Activated T-cell treated with anti-CD3 and anti-CD28 coated beads for 1 hour (primary cell): ENCODE data around the gene DZIP1L.

Experiments used
- DNase-seq: peaks from one replicate; pipeline ENCODE4 v3.0.0-alpha.2; 2020; ENCODE audit warnings: low read depth

DZIP1L gene

GRCh38 chr3:138034918-138035317 is 80.5 kb downstream of the DZIP1L start:
- no peak for DNase-seq

- DNase-seq = no peak
Observed at GRCh38 chr3:138033202-138033691, 82.2 kb downstream of the DZIP1L start.

- DNase-seq = no peak
Observed at GRCh38 chr3:138032567-138032966, 82.8 kb downstream of the DZIP1L start.

- DNase-seq = no peak
Observed at GRCh38 chr3:138031536-138031935, 83.9 kb downstream of the DZIP1L start.

GRCh38 chr3:138030734-138031280 is 84.6 kb downstream of the DZIP1L start:
- DNase-seq = no peak

GRCh38 chr3:138027821-138028220 is 87.6 kb downstream of the DZIP1L start:
- DNase-seq = no peak

- DNase-seq = no peak
Observed at GRCh38 chr3:138025553-138025952, 89.9 kb downstream of the DZIP1L start.

GRCh38 chr3:138023754-138024153 is 91.7 kb downstream of the DZIP1L start:
- no peak for DNase-seq

GRCh38 chr3:138019281-138020069 is 95.9 kb downstream of the DZIP1L start:
- no peak for DNase-seq

GRCh38 chr3:138016065-138016464 is 99.3 kb downstream of the DZIP1L start:
- no peak for DNase-seq

GRCh38 chr3:138012526-138012925 is 102.9 kb downstream of the DZIP1L start:
- DNase-seq = no peak
